ENCODE measurements around the gene ZNF549.

DNA sequence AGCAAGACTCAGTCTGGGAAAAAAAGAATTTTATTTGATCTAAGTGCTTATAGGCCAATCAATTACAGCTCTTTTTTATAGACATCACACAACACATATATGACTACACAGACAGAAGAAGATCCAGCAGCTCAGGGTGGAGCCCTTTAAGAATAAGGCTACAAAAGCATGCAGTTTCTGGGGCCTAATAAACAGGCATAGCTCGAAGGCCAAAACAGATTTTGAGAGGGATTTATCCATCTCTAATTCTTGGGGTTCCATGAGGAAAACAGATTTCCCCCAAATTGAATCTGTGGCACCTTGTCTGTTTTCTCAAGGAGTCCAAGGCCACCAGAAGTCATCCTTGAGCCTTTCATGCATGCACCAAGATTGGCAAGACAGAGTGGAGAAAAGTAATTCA is 36.4 kb downstream of the ZNF549 start:
- TF ChIP-seq POLR2AphosphoS5 (IDR thresholded peaks at IDR 0.05; ENCODE audit: low read depth, low read length) (no peak), TAF1 (IDR thresholded peaks at IDR 0.05; ENCODE audit: borderline replicate concordance, low read depth, low read length) (no peak), POLR2A (IDR thresholded peaks at IDR 0.05; ENCODE audit: low read depth, low read length) (no peak)
